CD4-positive, alpha-beta T cell (primary cell): ENCODE measurements around the gene COL25A1. TPM values are rescaled to one million over a fixed set of nuclear protein-coding genes. Genes with fewer than 3 reads are reported as not detected.

Source experiments
- ATAC-seq: fragments of 200-7000 bp; cut with Tn5 transposase; one replicate; pipeline ENCODE4 v1.10.0; 2022; ENCODE audit warnings: mild to moderate bottlenecking; ENCODE audit not compliant: poor library complexity
- CTCF ChIA-PET: fragments of 350-600 bp; sonication (Branson Sonifier 250); formaldehyde crosslinking; loops from one replicate; lab custom pipeline; 2021; ENCODE audit warnings: antibody characterized with exemption, inconsistent platforms; lab: Charles Lee
- POLR2A ChIA-PET: fragments of 350-600 bp; sonication (Branson Sonifier 250); formaldehyde crosslinking; loops from one replicate; lab custom pipeline; 2021; ENCODE audit warnings: antibody characterized with exemption, inconsistent platforms; lab: Charles Lee
- DNase-seq, 14 experiments: peaks; one replicate each; pipeline ENCODE4 v3.0.0-alpha.2; 2013 to 2020; ENCODE audit warnings: mixed read lengths in 2 of 14
- H3K27ac ChIP-seq, 2 donors: one replicate each; pipeline versions ENCODE4 v1.5.1 to v1.7.0; 2013; ENCODE audit warnings: low read length in 2 of 2, low read depth in 1 of 2, mild to moderate bottlenecking in 1 of 2
- H3K27me3 ChIP-seq, 2 experiments: 1 replicate in 1 of 2; 2 replicates in 1 of 2; pipeline versions ENCODE4 v1.6.1 to v1.7.0; 2013; ENCODE audit warnings: low read length in 2 of 2, control low read depth in 1 of 2, mild to moderate bottlenecking in 1 of 2, moderate library complexity in 1 of 2; ENCODE audit not compliant: insufficient read depth in 2 of 2, control insufficient read depth in 1 of 2
- H3K36me3 ChIP-seq: one replicate; pipeline ENCODE4 v1.6.1; 2013; ENCODE audit warnings: low read length, control low read depth; ENCODE audit not compliant: insufficient read depth
- H3K4me1 ChIP-seq: one replicate; pipeline ENCODE4 v1.6.1; 2013; ENCODE audit warnings: low read length, control low read depth; ENCODE audit not compliant: insufficient read depth
- H3K4me3 ChIP-seq: one replicate; pipeline ENCODE4 v1.5.1; 2013; ENCODE audit warnings: mild to moderate bottlenecking, low read length, moderate library complexity
- H3K9me3 ChIP-seq, 2 experiments: 1 replicate in 1 of 2; 2 replicates in 1 of 2; pipeline versions ENCODE4 v1.6.1 to v1.7.0; 2013; ENCODE audit warnings: low read length in 2 of 2, mild to moderate bottlenecking in 2 of 2, control low read depth in 1 of 2, moderate library complexity in 1 of 2; ENCODE audit not compliant: control insufficient read depth in 1 of 2, insufficient read depth in 1 of 2
- H3K27ac Mint-ChIP-seq: one replicate; pipeline ENCODE4 v1.8.0; 2020; ENCODE audit warnings: mixed read lengths
- H3K27me3 Mint-ChIP-seq: one replicate; pipeline ENCODE4 v1.8.0; 2021; ENCODE audit warnings: mixed read lengths
- H3K36me3 Mint-ChIP-seq: one replicate; pipeline ENCODE4 v1.8.0; 2021; ENCODE audit warnings: low read depth, mixed read lengths
- H3K4me1 Mint-ChIP-seq: one replicate; pipeline ENCODE4 v1.8.0; 2021; ENCODE audit warnings: low read depth, mixed read lengths
- H3K4me3 Mint-ChIP-seq: one replicate; pipeline ENCODE4 v1.8.0; 2020; ENCODE audit warnings: mild to moderate bottlenecking, mixed read lengths
- H3K9me3 Mint-ChIP-seq: one replicate; pipeline ENCODE4 v1.8.0; 2020; ENCODE audit warnings: mixed read lengths
- intact Hi-C, 2 experiments: fragments of 100-400 bp; cut with DNase I in 1 of 2; cut with micrococcal nuclease in 1 of 2; formaldehyde crosslinking; loops; one replicate each; pipeline versions ENCODE4 v1.15.1 to v1.9.0; 2023 to 2025; cut with DNase I, micrococcal nuclease
- total RNA-seq, 174 experiments: library from RNA in 2 of 174; stranded (reverse) in 2 of 174; gene quantifications; one replicate each; pipeline ENCODE4 v1.2.3 and lab custom pipeline; 2021 to 2026
- TF ChIP-seq, protein P1 (sequence below): fragments of 200-600 bp; IDR thresholded peaks from one replicate; pipeline ENCODE4 v1.8.0; 2022; ENCODE audit warnings: antibody characterized with exemption, mild to moderate bottlenecking

The COL25A1 gene
- total RNA-seq, 2 experiments from 2014 or later, result 0.42 TPM; not detected in 1

DNA sequence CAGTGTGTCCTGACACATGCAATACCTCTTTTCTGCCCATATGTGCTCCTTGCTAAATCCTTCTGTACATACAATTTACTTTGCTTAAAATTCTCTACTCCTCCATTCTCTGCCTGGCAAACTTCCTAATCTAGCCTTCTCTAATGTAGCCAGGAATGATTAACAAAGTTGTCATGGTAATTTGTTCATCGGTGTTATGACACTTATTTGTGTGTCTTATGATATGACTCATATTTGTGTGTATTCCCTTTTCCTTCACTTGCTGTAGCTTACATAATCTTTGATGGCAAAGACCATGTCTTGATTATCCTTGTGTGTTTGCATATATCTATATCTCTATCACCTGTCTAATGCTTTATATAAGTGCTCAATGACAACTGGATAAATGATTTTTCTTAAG lies 133.3 kb downstream of the COL25A1 start:
- intact Hi-C loops, result no loop called here
- TF ChIP-seq, protein P1, sequence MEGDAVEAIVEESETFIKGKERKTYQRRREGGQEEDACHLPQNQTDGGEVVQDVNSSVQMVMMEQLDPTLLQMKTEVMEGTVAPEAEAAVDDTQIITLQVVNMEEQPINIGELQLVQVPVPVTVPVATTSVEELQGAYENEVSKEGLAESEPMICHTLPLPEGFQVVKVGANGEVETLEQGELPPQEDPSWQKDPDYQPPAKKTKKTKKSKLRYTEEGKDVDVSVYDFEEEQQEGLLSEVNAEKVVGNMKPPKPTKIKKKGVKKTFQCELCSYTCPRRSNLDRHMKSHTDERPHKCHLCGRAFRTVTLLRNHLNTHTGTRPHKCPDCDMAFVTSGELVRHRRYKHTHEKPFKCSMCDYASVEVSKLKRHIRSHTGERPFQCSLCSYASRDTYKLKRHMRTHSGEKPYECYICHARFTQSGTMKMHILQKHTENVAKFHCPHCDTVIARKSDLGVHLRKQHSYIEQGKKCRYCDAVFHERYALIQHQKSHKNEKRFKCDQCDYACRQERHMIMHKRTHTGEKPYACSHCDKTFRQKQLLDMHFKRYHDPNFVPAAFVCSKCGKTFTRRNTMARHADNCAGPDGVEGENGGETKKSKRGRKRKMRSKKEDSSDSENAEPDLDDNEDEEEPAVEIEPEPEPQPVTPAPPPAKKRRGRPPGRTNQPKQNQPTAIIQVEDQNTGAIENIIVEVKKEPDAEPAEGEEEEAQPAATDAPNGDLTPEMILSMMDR, result no peak
- no peaks in the 10 kb centered on the region for H3K36me3 ChIP-seq
- H3K27me3 ChIP-seq, result no peaks in the 10 kb centered on the region
- H3K36me3 Mint-ChIP-seq, result no peaks in the 10 kb centered on the region
- H3K27ac ChIP-seq, result no peak overlapping the region
- DNase-seq (no peak), ATAC-seq (no peak)
- H3K27ac Mint-ChIP-seq, result no peak overlapping the region
- ChIA-PET POLR2A (no interaction called here), CTCF (interaction anchor here (1.0 kb wide), 1 partner anchor 12 kb away, joined by 3 read pairs; no protein-coding TSS in a partner anchor)
- H3K4me3 Mint-ChIP-seq, result no peak overlapping the region
- H3K4me3 ChIP-seq, result no peak overlapping the region
- no peaks in the 10 kb centered on the region for H3K4me1 Mint-ChIP-seq
- no peaks in the 10 kb centered on the region for H3K9me3 Mint-ChIP-seq
- H3K9me3 ChIP-seq, result no peaks in the 10 kb centered on the region
- no peaks in the 10 kb centered on the region for H3K27me3 Mint-ChIP-seq
- H3K4me1 ChIP-seq, result no peaks in the 10 kb centered on the region

DNA sequence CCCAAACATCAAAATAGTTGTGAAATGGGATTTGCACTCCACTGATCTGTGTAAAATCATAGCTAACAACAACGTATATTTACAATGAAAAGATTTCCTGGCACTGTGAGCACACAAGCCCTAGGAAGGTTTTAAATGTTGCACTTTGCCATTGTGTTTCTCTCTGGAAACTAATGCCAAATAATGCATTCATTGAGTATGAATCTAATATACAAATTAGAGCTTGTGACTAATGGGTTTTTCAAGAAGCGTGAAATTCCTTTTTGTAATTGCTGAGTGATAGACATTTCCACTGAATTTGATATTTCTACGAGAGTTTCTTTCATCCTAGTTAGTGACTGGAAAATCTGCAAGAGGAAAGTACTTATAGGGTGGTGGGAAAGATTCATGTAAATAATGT lies 135.9 kb downstream of the COL25A1 start:
- intact Hi-C loops, result no loop called here
- H3K36me3 Mint-ChIP-seq, result no peaks in the 10 kb centered on the region
- Histone ChIP-seq H3K4me1 (no peaks in the 10 kb centered on the region), H3K36me3 (no peaks in the 10 kb centered on the region), H3K9me3 (no peaks in the 10 kb centered on the region), H3K27ac (no peak overlapping the region), H3K4me3 (no peak overlapping the region), H3K27me3 (no peaks in the 10 kb centered on the region)
- H3K4me3 Mint-ChIP-seq, result no peak overlapping the region
- no peaks in the 10 kb centered on the region for H3K4me1 Mint-ChIP-seq
- H3K27ac Mint-ChIP-seq, result no peak overlapping the region
- TF ChIP-seq, protein P1, result no peak
- H3K9me3 Mint-ChIP-seq, result no peaks in the 10 kb centered on the region
- ATAC-seq (no peak), DNase-seq (no peak)
- POLR2A ChIA-PET, result no interaction called here
- H3K27me3 Mint-ChIP-seq, result no peaks in the 10 kb centered on the region
- CTCF ChIA-PET, result no interaction called here

DNA sequence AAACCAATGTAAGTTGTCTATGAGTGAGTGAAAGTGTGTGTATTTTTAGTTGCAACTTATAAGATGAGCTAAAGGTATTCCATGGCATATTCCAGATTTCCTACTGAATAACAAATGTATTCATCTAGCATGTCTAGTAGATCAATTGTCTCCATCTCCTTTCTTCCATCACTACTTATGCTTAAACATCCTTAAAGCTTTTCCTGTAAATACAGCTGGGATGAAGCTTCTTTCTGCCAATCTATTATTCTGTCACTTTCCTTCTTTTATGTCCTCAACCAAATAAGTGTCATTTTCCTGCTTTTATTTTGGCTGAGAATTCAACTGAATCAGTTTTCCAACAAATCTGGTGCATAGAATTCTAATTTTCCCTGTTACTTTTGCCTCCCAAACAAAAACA lies 136.3 kb downstream of the COL25A1 start:
- no peaks in the 10 kb centered on the region for H3K36me3 Mint-ChIP-seq
- H3K4me3 ChIP-seq, result no peak overlapping the region
- intact Hi-C loops, result no loop called here
- H3K27ac ChIP-seq, result no peak overlapping the region
- TF ChIP-seq, protein P1, result no peak
- no peaks in the 10 kb centered on the region for H3K27me3 ChIP-seq
- H3K4me1 Mint-ChIP-seq, result no peaks in the 10 kb centered on the region
- POLR2A ChIA-PET, result interaction anchor here (0.7 kb wide), 1 partner anchor 23 kb away, joined by 3 read pairs; no protein-coding TSS in a partner anchor
- H3K27ac Mint-ChIP-seq, result no peak overlapping the region
- no peaks in the 10 kb centered on the region for H3K9me3 ChIP-seq
- no peak overlapping the region for H3K4me3 Mint-ChIP-seq
- H3K9me3 Mint-ChIP-seq, result no peaks in the 10 kb centered on the region
- ATAC-seq (no peak), DNase-seq (no peak)
- no peaks in the 10 kb centered on the region for H3K36me3 ChIP-seq
- no peaks in the 10 kb centered on the region for H3K4me1 ChIP-seq
- no peaks in the 10 kb centered on the region for H3K27me3 Mint-ChIP-seq
- CTCF ChIA-PET, result no interaction called here
